Measurements from ENCODE around the gene ZNF705A.
"Not testable (repeated sequence)": the region's sequence is repeated elsewhere in the genome, so short reads cannot be mapped to it uniquely, and the experiment has no call there.

DNA sequence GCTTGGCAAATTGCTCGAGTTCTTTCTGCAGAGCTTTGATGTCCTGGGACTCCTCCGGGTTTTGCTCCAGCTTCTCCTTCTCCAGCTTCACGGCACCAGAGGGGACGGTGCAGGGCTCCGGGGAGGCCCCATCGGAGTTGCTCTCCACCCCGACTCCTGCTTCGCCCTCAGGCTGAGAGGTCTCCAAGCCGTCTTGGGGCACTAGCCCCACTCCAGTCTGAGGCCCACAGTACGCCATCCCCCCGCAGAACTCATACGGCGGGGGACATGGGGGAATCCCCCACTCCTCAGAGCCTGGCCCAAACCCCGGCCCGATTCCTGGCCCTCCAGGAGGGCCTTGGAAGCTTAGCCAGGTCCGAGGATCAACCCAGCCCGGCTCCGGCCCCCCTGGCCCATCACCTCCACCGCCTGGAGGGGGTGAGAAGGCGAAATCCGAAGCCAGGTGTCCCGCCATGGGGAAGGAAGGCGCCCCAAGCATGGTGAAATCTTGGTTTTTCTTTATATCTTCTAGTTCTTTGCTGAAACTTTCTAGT, 22.4 kb upstream of the ZNF705A start:
- TF ChIP-seq, protein P1, sequence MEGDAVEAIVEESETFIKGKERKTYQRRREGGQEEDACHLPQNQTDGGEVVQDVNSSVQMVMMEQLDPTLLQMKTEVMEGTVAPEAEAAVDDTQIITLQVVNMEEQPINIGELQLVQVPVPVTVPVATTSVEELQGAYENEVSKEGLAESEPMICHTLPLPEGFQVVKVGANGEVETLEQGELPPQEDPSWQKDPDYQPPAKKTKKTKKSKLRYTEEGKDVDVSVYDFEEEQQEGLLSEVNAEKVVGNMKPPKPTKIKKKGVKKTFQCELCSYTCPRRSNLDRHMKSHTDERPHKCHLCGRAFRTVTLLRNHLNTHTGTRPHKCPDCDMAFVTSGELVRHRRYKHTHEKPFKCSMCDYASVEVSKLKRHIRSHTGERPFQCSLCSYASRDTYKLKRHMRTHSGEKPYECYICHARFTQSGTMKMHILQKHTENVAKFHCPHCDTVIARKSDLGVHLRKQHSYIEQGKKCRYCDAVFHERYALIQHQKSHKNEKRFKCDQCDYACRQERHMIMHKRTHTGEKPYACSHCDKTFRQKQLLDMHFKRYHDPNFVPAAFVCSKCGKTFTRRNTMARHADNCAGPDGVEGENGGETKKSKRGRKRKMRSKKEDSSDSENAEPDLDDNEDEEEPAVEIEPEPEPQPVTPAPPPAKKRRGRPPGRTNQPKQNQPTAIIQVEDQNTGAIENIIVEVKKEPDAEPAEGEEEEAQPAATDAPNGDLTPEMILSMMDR (IDR thresholded peaks at IDR 0.05): not testable (repeated sequence)
- TF ChIP-seq POLR2AphosphoS5 (IDR thresholded peaks at IDR 0.05); EP300 (IDR thresholded peaks at IDR 0.05); POLR2A (IDR thresholded peaks at IDR 0.05; ENCODE audit: low read depth): not testable (repeated sequence)
